PFSK-1 (cell line): ENCODE measurements around the gene MYBL2.

Experiments used
- FOXP2 ChIP-seq: optimal IDR thresholded peaks from 2 replicates; pipeline ENCODE3; 2011; ENCODE audit warnings: borderline replicate concordance, control low read depth, inconsistent platforms; ENCODE audit not compliant: insufficient read depth; ENCODE audit errors: extremely low read length, extremely low read depth
- POLR2AphosphoS5 ChIP-seq: IDR thresholded peaks from 2 replicates; pipeline ENCODE4 v1.6.1; 2012; ENCODE audit warnings: low read depth, mild to moderate bottlenecking, control low read depth, low read length, moderate library complexity
- REST ChIP-seq, 2 experiments: IDR thresholded peaks; 2 replicates each; pipeline versions ENCODE4 v1.6.1 to v1.8.0; 2011 to 2012; ENCODE audit warnings: low read depth in 2 of 2, low read length in 2 of 2, control low read depth in 1 of 2, inconsistent platforms in 1 of 2, mild to moderate bottlenecking in 1 of 2, moderate library complexity in 1 of 2; ENCODE audit not compliant: insufficient read depth in 1 of 2
- SIN3A ChIP-seq: IDR thresholded peaks from 2 replicates; pipeline ENCODE4 v1.6.1; 2012; ENCODE audit warnings: mild to moderate bottlenecking, low read length, moderate library complexity, borderline replicate concordance; ENCODE audit not compliant: insufficient read depth
- TAF1 ChIP-seq: IDR thresholded peaks from 2 replicates; pipeline ENCODE4 v1.6.1; 2012; ENCODE audit warnings: low read length, control low read depth, borderline replicate concordance; ENCODE audit not compliant: insufficient read depth

MYBL2 gene

GRCh38 chr20:43721429-43722152 is 54.7 kb downstream of the MYBL2 start:
- TF ChIP-seq FOXP2: no peak
- no peak for TF ChIP-seq TAF1
- no peak for TF ChIP-seq REST (IDR thresholded peaks at IDR 0.05; ENCODE audit: insufficient read depth in 1 of 2, low read depth in 2 of 2, low read length in 2 of 2)
- TF ChIP-seq SIN3A: no peak
- TF ChIP-seq POLR2AphosphoS5: no peak

GRCh38 chr20:43722153-43722505 is 55.2 kb downstream of the MYBL2 start:
- TF ChIP-seq POLR2AphosphoS5 (no peak), REST (IDR thresholded peaks at IDR 0.05; ENCODE audit: insufficient read depth in 1 of 2, low read depth in 2 of 2, low read length in 2 of 2) (no peak), FOXP2 (no peak), TAF1 (no peak), SIN3A (no peak)

GRCh38 chr20:43723186-43723585 is 56.3 kb downstream of the MYBL2 start:
- TF ChIP-seq POLR2AphosphoS5 (no peak), TAF1 (no peak), REST (IDR thresholded peaks at IDR 0.05; ENCODE audit: insufficient read depth in 1 of 2, low read depth in 2 of 2, low read length in 2 of 2) (no peak), SIN3A (no peak), FOXP2 (no peak)

- no peak for TF ChIP-seq FOXP2
- no peak for TF ChIP-seq SIN3A
- no peak for TF ChIP-seq POLR2AphosphoS5
- no peak for TF ChIP-seq REST (IDR thresholded peaks at IDR 0.05; ENCODE audit: insufficient read depth in 1 of 2, low read depth in 2 of 2, low read length in 2 of 2)
- no peak for TF ChIP-seq TAF1
These were observed 56.8 kb downstream of the MYBL2 start for GRCh38 chr20:43723735-43724134.
